Measurements from ENCODE around the gene EYA3.

EYA3 gene

DNA sequence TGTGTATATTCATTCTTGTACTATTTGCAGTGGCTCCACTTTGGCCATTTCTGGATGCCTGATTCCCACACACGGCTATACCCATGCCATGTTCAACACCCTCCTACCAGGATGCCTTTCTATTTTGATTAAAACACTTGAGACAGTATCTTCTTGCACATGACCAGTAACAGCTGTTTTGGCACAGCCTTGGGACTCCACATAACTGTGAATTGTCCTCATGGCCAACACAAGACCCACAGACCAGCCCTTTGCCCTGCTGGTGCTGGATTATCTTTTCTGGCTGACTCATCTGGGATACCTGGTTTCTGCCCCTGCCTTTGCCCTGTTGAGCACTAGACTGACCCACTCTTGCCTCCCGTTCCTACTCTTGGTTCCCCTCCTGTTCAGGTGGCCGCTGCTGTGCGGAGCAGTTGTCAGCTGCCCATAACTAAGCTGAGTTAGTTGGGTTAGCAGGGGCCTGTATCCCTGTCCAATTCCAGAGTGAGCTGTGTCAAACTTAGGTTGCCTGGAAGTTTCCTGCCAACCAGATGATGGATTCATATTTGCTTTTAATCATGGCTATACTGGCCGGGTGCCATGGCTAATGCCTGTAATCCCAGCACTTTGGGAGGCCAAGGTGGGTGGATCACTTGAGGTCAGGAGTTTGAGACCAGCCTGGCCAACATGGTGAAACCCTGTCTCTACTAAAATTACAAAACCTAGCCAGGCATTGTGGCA lies 10.8 kb upstream of the EYA3 start:
- TF ChIP-seq, protein P1, sequence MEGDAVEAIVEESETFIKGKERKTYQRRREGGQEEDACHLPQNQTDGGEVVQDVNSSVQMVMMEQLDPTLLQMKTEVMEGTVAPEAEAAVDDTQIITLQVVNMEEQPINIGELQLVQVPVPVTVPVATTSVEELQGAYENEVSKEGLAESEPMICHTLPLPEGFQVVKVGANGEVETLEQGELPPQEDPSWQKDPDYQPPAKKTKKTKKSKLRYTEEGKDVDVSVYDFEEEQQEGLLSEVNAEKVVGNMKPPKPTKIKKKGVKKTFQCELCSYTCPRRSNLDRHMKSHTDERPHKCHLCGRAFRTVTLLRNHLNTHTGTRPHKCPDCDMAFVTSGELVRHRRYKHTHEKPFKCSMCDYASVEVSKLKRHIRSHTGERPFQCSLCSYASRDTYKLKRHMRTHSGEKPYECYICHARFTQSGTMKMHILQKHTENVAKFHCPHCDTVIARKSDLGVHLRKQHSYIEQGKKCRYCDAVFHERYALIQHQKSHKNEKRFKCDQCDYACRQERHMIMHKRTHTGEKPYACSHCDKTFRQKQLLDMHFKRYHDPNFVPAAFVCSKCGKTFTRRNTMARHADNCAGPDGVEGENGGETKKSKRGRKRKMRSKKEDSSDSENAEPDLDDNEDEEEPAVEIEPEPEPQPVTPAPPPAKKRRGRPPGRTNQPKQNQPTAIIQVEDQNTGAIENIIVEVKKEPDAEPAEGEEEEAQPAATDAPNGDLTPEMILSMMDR (conservative IDR thresholded peaks at IDR 0.05), result no peak
- no peak for TF ChIP-seq ZFX (IDR thresholded peaks at IDR 0.05)
- no peak overlapping the region for H3K27ac ChIP-seq

DNA sequence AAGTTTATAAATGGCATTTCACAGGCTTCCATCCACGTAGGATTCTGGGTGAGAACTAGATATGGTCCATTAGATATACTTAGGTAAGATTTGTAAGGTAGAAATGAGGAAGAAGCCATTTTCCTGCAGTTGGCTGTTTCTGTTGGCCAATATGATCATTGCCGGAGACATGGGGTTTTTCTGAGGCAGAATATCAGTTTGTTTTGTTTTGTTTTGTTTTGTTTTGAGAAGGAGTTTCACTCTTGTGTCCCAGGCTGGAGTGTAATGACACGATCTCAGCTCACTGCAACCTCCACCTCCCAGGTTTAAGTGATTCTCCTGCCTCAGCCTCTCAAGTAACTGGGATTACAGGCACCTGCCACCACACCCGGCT lies 8.7 kb upstream of the EYA3 start:
- TF ChIP-seq ZFX (IDR thresholded peaks at IDR 0.05), result no peak
- TF ChIP-seq, protein P1 (conservative IDR thresholded peaks at IDR 0.05), result no peak
- H3K27ac ChIP-seq, result no peak overlapping the region

DNA sequence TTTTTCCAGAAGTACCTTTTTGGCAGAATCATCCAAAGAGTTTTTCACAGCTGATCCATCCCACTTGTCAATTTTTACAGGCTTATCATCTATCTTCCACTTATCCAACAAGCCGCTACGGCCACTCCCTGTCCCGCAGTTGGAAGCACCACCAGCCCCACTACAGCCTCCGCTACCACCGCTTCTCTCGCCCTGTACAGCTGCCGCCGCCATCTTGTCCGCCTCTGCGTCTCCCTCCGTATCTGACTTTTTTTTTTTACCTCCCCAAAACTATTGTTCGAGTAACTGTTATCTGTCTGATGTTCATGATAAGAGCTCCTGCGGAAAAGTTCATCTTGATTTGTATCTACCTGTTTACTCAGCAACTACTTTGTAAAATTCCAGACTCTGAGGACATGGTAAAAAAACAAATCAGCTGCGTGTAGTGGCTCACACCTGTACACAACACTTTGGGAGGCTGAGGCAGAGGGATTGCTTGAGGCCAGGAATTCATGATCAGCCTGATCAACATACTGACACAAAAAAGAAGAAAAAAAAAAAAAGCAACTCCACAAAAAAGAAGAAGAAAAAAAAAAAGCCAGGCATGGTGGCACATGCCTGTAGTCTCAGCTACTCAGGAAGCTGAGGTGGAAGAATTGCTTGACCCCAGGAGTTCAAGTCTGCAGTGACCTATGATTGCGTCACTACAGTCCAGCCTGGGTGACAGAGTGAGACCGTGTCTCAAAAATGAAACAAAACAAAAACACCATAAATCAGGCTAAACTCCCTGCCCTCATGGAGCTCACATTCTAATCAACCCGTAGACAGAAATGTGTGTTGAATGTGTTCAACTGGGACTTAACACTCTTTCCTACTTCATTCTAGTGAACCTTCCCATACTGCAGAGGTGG lies 8.0 kb upstream of the EYA3 start:
- TF ChIP-seq, protein P1 (conservative IDR thresholded peaks at IDR 0.05), result no peak
- TF ChIP-seq ZFX (IDR thresholded peaks at IDR 0.05), result no peak
- no peak overlapping the region for H3K27ac ChIP-seq

DNA sequence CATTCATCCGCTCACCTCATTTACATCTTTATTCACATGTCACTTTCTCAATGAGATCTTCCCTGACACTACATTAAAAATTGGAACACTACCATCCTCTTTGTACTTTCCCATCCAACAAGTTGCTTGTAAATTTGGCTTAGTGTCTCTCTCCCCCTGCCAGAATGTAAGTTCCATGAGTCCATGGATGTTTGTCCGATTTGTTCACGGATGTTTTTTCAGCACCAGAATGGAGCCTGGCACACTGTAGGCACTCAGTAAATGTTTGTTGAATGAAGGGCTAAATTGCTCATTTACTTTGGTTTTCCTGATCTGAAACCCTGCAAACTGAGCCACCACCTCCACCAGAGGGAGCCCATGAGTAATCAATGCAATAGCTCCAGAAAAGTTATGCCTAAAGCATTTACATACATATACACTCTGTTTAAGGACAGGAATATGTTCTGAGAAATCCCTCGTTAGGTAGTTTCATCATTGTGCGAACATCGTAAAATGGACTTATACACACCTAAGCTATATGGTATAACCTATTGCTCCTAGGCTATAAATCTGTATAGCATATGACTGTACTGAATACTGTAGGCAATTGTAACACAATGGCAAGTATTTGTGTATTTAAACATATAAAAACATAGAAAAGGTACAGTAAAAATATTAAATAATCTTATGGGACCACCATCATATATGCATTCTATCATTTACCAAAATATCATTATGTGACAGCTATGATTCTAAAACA lies 2.8 kb upstream of the EYA3 start:
- TF ChIP-seq ZFX (IDR thresholded peaks at IDR 0.05), result no peak
- TF ChIP-seq, protein P1 (conservative IDR thresholded peaks at IDR 0.05), result peak; percentile 95
- peak overlapping the region; percentile 6; the same call in 1 of the 2 replicates for H3K27ac ChIP-seq

DNA sequence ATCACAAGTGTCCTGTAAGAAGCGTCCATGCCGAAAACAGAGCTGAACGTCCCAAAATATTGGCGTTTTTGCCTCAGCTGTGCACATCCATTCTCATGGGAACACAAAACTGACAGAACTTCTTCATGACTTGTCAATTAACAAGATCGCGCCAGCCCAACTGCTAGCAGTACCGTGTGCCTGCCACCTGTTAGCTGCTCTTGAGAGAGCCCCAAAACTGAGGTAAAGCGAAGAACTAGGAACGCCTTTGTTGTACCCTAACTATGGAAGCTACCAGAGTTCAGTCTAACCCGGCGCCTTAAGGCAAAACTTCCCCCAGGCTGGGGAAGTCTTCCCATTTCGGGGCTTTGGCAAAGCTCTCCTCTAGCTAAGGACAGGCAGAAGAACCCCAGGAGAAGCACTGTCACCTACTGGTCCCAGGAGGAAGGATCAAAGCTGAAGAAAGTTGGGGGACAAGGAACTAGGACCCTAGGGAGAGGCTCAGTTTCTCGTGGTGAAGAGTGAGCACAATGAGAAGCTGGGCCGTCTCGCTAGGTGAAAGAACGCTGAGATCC lies 719 bp downstream of the EYA3 start:
- H3K27ac ChIP-seq, result peak overlapping the region; percentile 94
- TF ChIP-seq, protein P1 (conservative IDR thresholded peaks at IDR 0.05), result no peak
- TF ChIP-seq ZFX (IDR thresholded peaks at IDR 0.05), result no peak

DNA sequence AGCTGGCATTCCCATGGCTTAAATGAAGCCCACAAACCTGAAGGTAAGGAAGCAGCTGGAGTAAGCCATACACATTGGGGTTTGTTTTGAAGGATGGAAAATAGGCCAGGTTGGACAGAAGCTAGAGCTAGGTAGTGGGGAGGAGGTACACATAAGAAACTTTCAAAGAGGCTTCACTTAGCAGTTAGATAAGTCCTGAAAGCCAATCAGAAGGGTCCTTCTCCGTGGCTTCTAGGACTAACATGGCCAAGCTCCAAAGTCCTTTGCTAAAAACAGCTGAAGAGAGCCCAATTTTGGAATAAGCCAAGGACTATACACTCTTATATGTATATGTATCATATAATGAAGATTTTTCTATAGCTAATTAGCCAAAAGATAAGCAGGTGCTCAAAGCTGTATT lies 1.8 kb downstream of the EYA3 start:
- H3K27ac ChIP-seq, result no peak overlapping the region
- TF ChIP-seq, protein P1 (conservative IDR thresholded peaks at IDR 0.05), result no peak
- TF ChIP-seq ZFX (IDR thresholded peaks at IDR 0.05), result no peak
